PC-9 (cell line): ENCODE data around the gene CUTA. TPM values are rescaled to one million over a fixed set of nuclear protein-coding genes. Genes with fewer than 3 reads are reported as not detected.
A peak's percentile ranks its signal among the peaks of the same experiment; 100 is the strongest.

Experiments
- BruUV-seq: library from RNA; stranded (reverse); fragments of 400-500 nt; replicated peaks from 2 replicates; lab custom pipeline; 2021; lab: Mats Ljungman, UMichigan
- CTCF ChIA-PET: fragments of 300-600 bp; sonication (Branson Sonifier 250); formaldehyde crosslinking; loops from one replicate; lab custom pipeline; 2022; ENCODE audit warnings: antibody characterized with exemption; lab: Charles Lee
- POLR2A ChIA-PET: fragments of 300-600 bp; sonication (Branson Sonifier 250); formaldehyde crosslinking; loops from one replicate; lab custom pipeline; 2022; ENCODE audit warnings: antibody characterized with exemption; ENCODE audit not compliant: unreplicated experiment; lab: Charles Lee
- DNase-seq, 2 experiments: peaks; one replicate each; pipeline versions ENCODE4 v3.0.0 to v3.0.0-alpha.2; 2015 to 2022; ENCODE audit warnings: mixed read lengths in 1 of 2
- H2AFZ ChIP-seq: fragments of 200-600 bp; sonication (generic); 2 replicates; pipeline ENCODE4 v1.8.1; 2017; ENCODE audit warnings: antibody characterized with exemption
- H3F3A ChIP-seq: fragments of 200-600 bp; sonication (generic); 2 replicates; pipeline ENCODE4 v1.8.1; 2017; ENCODE audit warnings: antibody characterized with exemption, mild to moderate bottlenecking, low read depth; ENCODE audit not compliant: insufficient read depth
- H3K27ac ChIP-seq: fragments of 200-600 bp; sonication (generic); 2 replicates; pipeline ENCODE4 v1.6.1; 2016; ENCODE audit warnings: mixed run types
- H3K27me3 ChIP-seq: fragments of 200-600 bp; sonication (generic); 2 replicates; pipeline ENCODE4 v1.6.1; 2016; ENCODE audit warnings: low read depth, mixed run types; ENCODE audit not compliant: insufficient read depth
- H3K36me3 ChIP-seq: fragments of 200-600 bp; sonication (generic); 2 replicates; pipeline ENCODE4 v1.6.1; 2016; ENCODE audit warnings: low read depth, mixed run types
- H3K4me1 ChIP-seq: fragments of 200-600 bp; sonication (generic); replicated peaks from 2 replicates; pipeline ENCODE4 v1.6.1; 2016; ENCODE audit warnings: mixed run types; ENCODE audit not compliant: insufficient read depth
- H3K4me2 ChIP-seq: fragments of 200-600 bp; sonication (generic); 2 replicates; pipeline ENCODE4 v1.6.1; 2017; ENCODE audit warnings: mixed run types
- H3K4me3 ChIP-seq: fragments of 200-600 bp; sonication (generic); 2 replicates; pipeline ENCODE4 v1.6.1; 2016; ENCODE audit warnings: mixed run types
- H3K79me2 ChIP-seq: fragments of 200-600 bp; sonication (generic); 2 replicates; pipeline ENCODE4 v1.6.1; 2017; ENCODE audit warnings: low read depth, mixed run types
- H3K9me2 ChIP-seq: fragments of 200-600 bp; sonication (generic); 2 replicates; pipeline ENCODE4 v1.8.1; 2017; ENCODE audit warnings: mild to moderate bottlenecking; ENCODE audit not compliant: insufficient read depth
- H3K9me3 ChIP-seq: fragments of 200-600 bp; sonication (generic); 2 replicates; pipeline ENCODE4 v1.8.1; 2016; ENCODE audit warnings: low read depth; ENCODE audit not compliant: insufficient read depth
- H4K20me1 ChIP-seq: fragments of 200-600 bp; sonication (generic); 2 replicates; pipeline ENCODE4 v1.8.1; 2017; ENCODE audit not compliant: insufficient read depth
- EZH2 ChIP-seq: fragments of 200-600 bp; sonication (generic); IDR thresholded peaks from 2 replicates; pipeline ENCODE4 v1.8.0; 2017; ENCODE audit warnings: antibody characterized with exemption, low read depth
- intact Hi-C: fragments of 100-400 bp; cut with micrococcal nuclease; formaldehyde crosslinking; loops from one replicate; pipeline ENCODE4 v1.10.0; 2022; ENCODE audit not compliant: unreplicated experiment
- total RNA-seq: library from RNA; stranded (reverse); gene quantifications from 2 replicates; pipeline ENCODE4 v1.2.3, GENCODE V29; 2021
- TF ChIP-seq, protein P1 (sequence below): fragments of 200-600 bp; sonication (generic); conservative IDR thresholded peaks from 2 replicates; pipeline ENCODE4 v1.6.1; 2017; ENCODE audit warnings: mixed run types, antibody characterized with exemption, mild to moderate bottlenecking, moderate library complexity

The CUTA gene
- total RNA-seq, 1 experiment from 2014 or later = 213 TPM

DNA sequence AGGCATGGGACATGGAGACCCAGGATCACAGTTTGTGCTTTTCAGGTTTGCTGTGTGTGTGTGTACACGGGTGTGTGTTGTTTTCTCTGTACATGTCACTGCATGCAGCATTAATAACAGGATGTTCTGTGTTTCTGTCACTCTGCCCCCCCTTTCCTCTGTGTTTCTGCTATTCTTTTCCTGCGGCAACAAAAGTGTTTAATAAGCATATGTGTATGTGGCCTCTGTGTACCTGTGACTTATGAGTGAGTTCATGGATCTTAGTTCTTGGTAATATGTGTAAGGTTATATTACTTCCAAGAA, 11.8 kb upstream of the CUTA start:
- no peaks in the 10 kb centered on the region for H3K9me2 ChIP-seq
- no peak overlapping the region for H2AFZ ChIP-seq
- no peaks in the 10 kb centered on the region for H4K20me1 ChIP-seq
- no peaks in the 10 kb centered on the region for H3K79me2 ChIP-seq
- H3K36me3 ChIP-seq = no peaks in the 10 kb centered on the region
- ChIA-PET POLR2A (no interaction called here), CTCF (no interaction called here)
- DNase-seq = no peak
- intact Hi-C loops = no loop called here
- peaks cover 13% of the 10 kb centered on the region for H3K4me1 ChIP-seq
- TF ChIP-seq, protein P1, sequence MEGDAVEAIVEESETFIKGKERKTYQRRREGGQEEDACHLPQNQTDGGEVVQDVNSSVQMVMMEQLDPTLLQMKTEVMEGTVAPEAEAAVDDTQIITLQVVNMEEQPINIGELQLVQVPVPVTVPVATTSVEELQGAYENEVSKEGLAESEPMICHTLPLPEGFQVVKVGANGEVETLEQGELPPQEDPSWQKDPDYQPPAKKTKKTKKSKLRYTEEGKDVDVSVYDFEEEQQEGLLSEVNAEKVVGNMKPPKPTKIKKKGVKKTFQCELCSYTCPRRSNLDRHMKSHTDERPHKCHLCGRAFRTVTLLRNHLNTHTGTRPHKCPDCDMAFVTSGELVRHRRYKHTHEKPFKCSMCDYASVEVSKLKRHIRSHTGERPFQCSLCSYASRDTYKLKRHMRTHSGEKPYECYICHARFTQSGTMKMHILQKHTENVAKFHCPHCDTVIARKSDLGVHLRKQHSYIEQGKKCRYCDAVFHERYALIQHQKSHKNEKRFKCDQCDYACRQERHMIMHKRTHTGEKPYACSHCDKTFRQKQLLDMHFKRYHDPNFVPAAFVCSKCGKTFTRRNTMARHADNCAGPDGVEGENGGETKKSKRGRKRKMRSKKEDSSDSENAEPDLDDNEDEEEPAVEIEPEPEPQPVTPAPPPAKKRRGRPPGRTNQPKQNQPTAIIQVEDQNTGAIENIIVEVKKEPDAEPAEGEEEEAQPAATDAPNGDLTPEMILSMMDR = no peak
- TF ChIP-seq EZH2 = no peak
- H3K27me3 ChIP-seq = no peaks in the 10 kb centered on the region
- H3K27ac ChIP-seq = no peak overlapping the region
- no peaks in the 10 kb centered on the region for H3K9me3 ChIP-seq
- H3K4me2 ChIP-seq = no peak overlapping the region
- no peak overlapping the region for H3K4me3 ChIP-seq
- no TSS peak for BruUV-seq
- peaks cover 30% of the 10 kb centered on the region for H3F3A ChIP-seq

DNA sequence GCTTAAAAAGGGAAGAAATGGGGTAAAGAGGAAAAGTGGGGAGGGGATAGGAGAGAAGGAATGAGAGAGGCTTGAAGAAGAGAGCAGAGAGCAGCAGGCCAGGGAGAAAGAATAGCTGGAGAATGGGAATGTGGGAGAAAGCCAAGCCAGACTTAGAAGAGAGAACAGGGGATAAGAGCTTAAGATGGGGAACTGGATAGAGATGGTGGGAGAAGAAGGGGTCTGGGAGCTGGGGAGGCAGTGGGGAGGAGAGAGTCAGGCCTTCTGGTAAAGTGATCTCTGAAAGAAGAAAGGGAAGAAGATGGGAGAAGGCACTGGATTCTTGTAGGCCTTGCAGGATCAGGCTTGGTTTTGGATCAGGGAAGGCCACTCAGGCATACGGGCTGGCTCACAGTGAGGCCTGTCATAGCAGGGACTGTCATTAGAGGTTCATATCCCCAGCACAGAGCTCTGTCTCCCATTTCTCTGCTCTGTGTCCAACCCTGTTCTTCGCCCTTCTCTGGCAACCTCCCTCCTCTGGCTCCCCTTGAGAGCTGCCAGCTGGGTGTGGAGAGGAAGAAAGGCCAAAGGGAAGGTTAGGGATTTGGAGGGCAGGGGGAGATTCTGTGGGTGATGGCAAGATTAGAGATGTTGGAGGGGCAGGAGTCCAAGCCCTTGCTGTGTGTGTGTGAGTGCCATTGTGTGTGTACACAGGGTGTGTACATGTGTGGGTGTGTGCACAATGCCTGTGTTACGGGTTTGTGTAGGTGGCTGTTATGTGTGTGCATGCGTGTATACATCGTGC, 11.3 kb upstream of the CUTA start:
- TF ChIP-seq, protein P1 = no peak
- TF ChIP-seq EZH2 = no peak
- ChIA-PET POLR2A (no interaction called here), CTCF (interaction anchor here (0.5 kb wide), 1 partner anchor 1175 kb away, joined by 17 read pairs; no protein-coding TSS in a partner anchor)
- Histone ChIP-seq H3K36me3 (no peaks in the 10 kb centered on the region), H3K9me2 (no peaks in the 10 kb centered on the region), H2AFZ (no peak overlapping the region), H4K20me1 (no peaks in the 10 kb centered on the region), H3K9me3 (no peaks in the 10 kb centered on the region), H3K4me1 (peaks cover 18% of the 10 kb centered on the region), H3F3A (peaks cover 30% of the 10 kb centered on the region), H3K27ac (no peak overlapping the region), H3K79me2 (no peaks in the 10 kb centered on the region), H3K4me2 (peak overlapping the region; percentile 51; the same call in 1 of the 2 replicates), H3K27me3 (no peaks in the 10 kb centered on the region), H3K4me3 (no peak overlapping the region)
- no TSS peak for BruUV-seq
- intact Hi-C loops = no loop called here
- DNase-seq = no peak

GRCh38 chr6:33428224-33428965, 10.5 kb upstream of the CUTA start:
- Histone ChIP-seq H3K79me2 (no peaks in the 10 kb centered on the region), H3K9me2 (no peaks in the 10 kb centered on the region), H3K27me3 (no peaks in the 10 kb centered on the region), H2AFZ (no peak overlapping the region), H3K9me3 (no peaks in the 10 kb centered on the region), H4K20me1 (no peaks in the 10 kb centered on the region), H3K36me3 (no peaks in the 10 kb centered on the region), H3K27ac (no peak overlapping the region), H3K4me3 (peak overlapping the region; percentile 23; the same call in 1 of the 2 replicates), H3K4me2 (peak overlapping the region; percentile 51), H3K4me1 (peaks cover 19% of the 10 kb centered on the region), H3F3A (peaks cover 33% of the 10 kb centered on the region)
- CTCF ChIA-PET = interaction anchor here (0.5 kb wide), 1 partner anchor 1174 kb away, joined by 17 read pairs; no protein-coding TSS in a partner anchor
- intact Hi-C loops = no loop called here
- DNase-seq = no peak
- POLR2A ChIA-PET = no interaction called here
- no TSS peak for BruUV-seq
- TF ChIP-seq, protein P1 = peak; percentile 48
- TF ChIP-seq EZH2 = no peak
